Measurements from ENCODE around the gene SRRM1. TPM values are rescaled to one million over a fixed set of nuclear protein-coding genes. Genes with fewer than 3 reads are reported as not detected.
A peak's percentile ranks its signal among the peaks of the same experiment; 100 is the strongest.
"Not testable (repeated sequence)": the region's sequence is repeated elsewhere in the genome, so short reads cannot be mapped to it uniquely, and the experiment has no call there.

SRRM1 gene
- total and polyA plus RNA-seq, 4 donors, result 33.6 to 113 (median 86.3) TPM

DNA sequence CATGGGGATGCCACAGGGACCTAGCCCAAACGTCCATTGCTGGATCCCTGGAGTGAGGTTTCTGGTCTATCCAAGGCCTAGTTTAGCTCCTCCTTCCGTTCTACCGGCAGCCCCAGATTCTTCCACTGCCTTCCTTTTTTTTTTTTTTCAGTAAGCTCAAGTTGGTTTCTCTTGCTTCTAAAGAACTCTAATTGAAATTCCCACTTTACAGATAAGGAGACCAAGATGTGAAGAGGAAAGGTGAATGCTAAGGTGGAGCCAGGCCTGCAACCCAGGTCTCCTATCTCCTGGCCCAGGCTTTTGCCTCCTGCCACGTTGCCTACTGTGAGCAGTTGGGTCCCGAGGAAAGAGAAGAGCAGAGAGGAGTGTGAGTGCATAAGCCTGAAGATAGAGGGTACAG, 70.6 kb downstream of the SRRM1 start:
- ATAC-seq (ENCODE audit: low FRiP score), result no peak
- no peaks in the 10 kb centered on the region for H3K4me1 ChIP-seq (ENCODE audit: control insufficient read depth in 1 of 2, insufficient read depth in 2 of 2, low read length in 2 of 2)
- intact Hi-C loops (cut with DNase I), result no loop called here

GRCh38 chr1:24714859-24715520, 71.9 kb downstream of the SRRM1 start:
- H3K27me3 ChIP-seq (ENCODE audit: control insufficient read depth in 1 of 2, insufficient read depth in 2 of 2, low read length in 1 of 2), result no peaks in the 10 kb centered on the region
- H3K4me3 ChIP-seq (ENCODE audit: low read length in 2 of 2), result no peak overlapping the region
- H3K36me3 ChIP-seq (ENCODE audit: control insufficient read depth in 1 of 2, insufficient read depth in 2 of 2, low read length in 1 of 2), result no peaks in the 10 kb centered on the region
- ATAC-seq (ENCODE audit: low FRiP score) (peak; percentile 26), DNase-seq (peak; percentile 83 to 89)
- no peak overlapping the region for H3K27ac ChIP-seq (ENCODE audit: low read depth in 1 of 2, low read length in 2 of 2)
- H3K9me3 ChIP-seq (ENCODE audit: control insufficient read depth, low read length), result no peaks in the 10 kb centered on the region
- H3K4me1 ChIP-seq (ENCODE audit: control insufficient read depth in 1 of 2, insufficient read depth in 2 of 2, low read length in 2 of 2), result no peaks in the 10 kb centered on the region
- 56 to 68% methylated on average over 8 of the region's 8 CpGs for WGBS, 2 donors
- intact Hi-C loops (cut with DNase I), result no loop called here

More for the DNA sequence above, 70.6 kb downstream of the SRRM1 start:
- no peak for DNase-seq
- H3K9me3 ChIP-seq (ENCODE audit: control insufficient read depth, low read length), result no peaks in the 10 kb centered on the region
- no peaks in the 10 kb centered on the region for H3K27me3 ChIP-seq (ENCODE audit: control insufficient read depth in 1 of 2, insufficient read depth in 2 of 2, low read length in 1 of 2)
- H3K4me3 ChIP-seq (ENCODE audit: low read length in 2 of 2), result no peak overlapping the region
- no peak overlapping the region for H3K27ac ChIP-seq (ENCODE audit: low read depth in 1 of 2, low read length in 2 of 2)
- H3K36me3 ChIP-seq (ENCODE audit: control insufficient read depth in 1 of 2, insufficient read depth in 2 of 2, low read length in 1 of 2), result no peaks in the 10 kb centered on the region
- 66 to 76% methylated on average over 5 of the region's 5 CpGs for WGBS, 2 donors

DNA sequence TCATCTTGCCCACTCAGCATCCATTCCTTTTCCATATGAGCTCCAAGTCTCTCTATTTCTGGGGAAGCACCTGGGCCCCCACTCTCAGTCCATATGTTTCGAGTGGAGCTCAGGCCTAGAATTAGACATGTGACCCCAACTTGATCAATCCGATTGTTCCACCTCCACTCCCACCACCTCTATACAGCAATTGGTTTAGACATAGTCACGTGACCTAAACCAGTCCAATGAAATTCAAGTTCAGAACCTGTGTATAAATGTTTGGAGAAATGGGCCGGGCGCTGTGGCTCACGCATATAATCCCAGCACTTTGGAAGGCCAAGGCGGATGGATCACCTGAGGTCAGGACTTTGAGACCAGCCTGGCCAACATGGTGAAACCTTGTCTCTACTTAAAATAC, 72.6 kb downstream of the SRRM1 start:
- Histone ChIP-seq H3K4me3 (ENCODE audit: low read length in 2 of 2) (no peak overlapping the region), H3K27me3 (ENCODE audit: control insufficient read depth in 1 of 2, insufficient read depth in 2 of 2, low read length in 1 of 2) (no peaks in the 10 kb centered on the region), H3K9me3 (ENCODE audit: control insufficient read depth, low read length) (no peaks in the 10 kb centered on the region), H3K36me3 (ENCODE audit: control insufficient read depth in 1 of 2, insufficient read depth in 2 of 2, low read length in 1 of 2) (no peaks in the 10 kb centered on the region), H3K27ac (ENCODE audit: low read depth in 1 of 2, low read length in 2 of 2) (no peak overlapping the region), H3K4me1 (ENCODE audit: control insufficient read depth in 1 of 2, insufficient read depth in 2 of 2, low read length in 2 of 2) (no peaks in the 10 kb centered on the region)
- intact Hi-C loops (cut with DNase I), result no loop called here
- ATAC-seq (ENCODE audit: low FRiP score), result no peak
- WGBS, 2 donors, result 96 to 97% methylated on average over 7 of the region's 7 CpGs
- no peak for DNase-seq

DNA sequence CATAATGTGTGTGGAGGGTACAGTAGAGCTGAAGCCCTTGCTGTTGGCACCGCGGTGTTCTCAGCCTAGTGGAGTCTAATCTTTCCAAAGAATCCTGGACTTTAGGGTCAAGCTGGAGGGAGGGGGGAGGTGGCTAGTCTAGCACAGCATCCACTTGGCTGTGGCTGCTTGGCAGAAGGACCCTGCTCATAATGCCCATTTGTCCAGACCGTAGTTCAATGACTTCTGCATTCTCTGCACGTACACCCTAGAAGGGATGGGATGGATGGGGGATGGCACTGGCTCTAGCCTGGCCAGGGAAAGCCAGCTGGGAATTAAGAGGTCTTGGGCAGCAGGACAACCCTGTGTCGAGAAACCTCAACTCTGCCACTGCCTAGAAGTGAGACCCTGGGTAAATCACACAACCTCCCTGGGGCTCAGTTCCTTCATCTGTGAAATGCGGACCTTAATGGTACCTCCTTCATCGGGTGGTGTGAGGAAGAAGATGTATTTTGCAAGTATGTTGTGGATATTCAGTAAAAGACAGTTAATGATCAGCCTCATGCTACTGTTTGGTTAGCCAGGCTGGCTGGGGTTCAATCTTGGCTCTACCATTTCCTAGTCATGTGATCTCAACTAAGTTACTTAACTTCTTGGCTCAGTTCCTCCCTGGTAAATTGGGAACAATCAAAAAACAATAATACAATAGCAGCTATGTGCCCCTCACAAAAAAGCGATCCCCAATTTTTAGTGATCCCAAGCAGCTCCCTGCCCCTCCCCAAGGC, 75.0 kb downstream of the SRRM1 start:
- Histone ChIP-seq H3K9me3 (ENCODE audit: control insufficient read depth, low read length) (no peaks in the 10 kb centered on the region), H3K36me3 (ENCODE audit: control insufficient read depth in 1 of 2, insufficient read depth in 2 of 2, low read length in 1 of 2) (no peaks in the 10 kb centered on the region), H3K27ac (ENCODE audit: low read depth in 1 of 2, low read length in 2 of 2) (no peak overlapping the region), H3K4me1 (ENCODE audit: control insufficient read depth in 1 of 2, insufficient read depth in 2 of 2, low read length in 2 of 2) (no peaks in the 10 kb centered on the region), H3K4me3 (ENCODE audit: low read length in 2 of 2) (no peak overlapping the region), H3K27me3 (ENCODE audit: control insufficient read depth in 1 of 2, insufficient read depth in 2 of 2, low read length in 1 of 2) (no peaks in the 10 kb centered on the region)
- intact Hi-C loops (cut with DNase I), result no loop called here
- ATAC-seq (ENCODE audit: low FRiP score), result no peak
- WGBS, 2 donors, result 80 to 82% methylated on average over 8 of the region's 8 CpGs
- DNase-seq, result no peak

DNA sequence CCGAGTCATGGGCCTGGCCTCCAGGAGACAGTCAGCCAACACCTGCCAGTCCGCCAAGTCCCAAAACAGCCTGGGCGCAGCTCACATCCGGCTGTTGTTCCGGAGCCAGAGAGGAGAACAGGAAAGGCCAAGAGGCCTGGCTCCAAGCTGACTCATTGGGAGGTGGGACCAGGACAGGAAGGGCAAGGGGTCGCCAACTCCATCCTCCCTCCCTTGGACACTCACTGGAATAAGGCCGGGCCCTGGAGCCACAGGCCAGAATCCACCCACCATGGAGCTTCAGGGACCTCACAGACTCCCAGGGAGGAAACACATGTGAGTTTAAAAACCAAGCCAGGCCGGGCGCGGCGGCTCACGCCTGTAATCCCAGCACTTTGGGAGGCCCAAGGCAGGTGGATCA, 77.0 kb downstream of the SRRM1 start:
- ATAC-seq (ENCODE audit: low FRiP score) (peak; percentile 91), DNase-seq (peak; percentile 94 to 95)
- WGBS, 2 donors, result 28 to 34% methylated on average over 12 of the region's 12 CpGs
- Histone ChIP-seq H3K27ac (ENCODE audit: low read depth in 1 of 2, low read length in 2 of 2) (peak overlapping the region in 1 of 2 donors; percentile 58), H3K9me3 (ENCODE audit: control insufficient read depth, low read length) (no peaks in the 10 kb centered on the region), H3K4me1 (ENCODE audit: control insufficient read depth in 1 of 2, insufficient read depth in 2 of 2, low read length in 2 of 2) (no peaks in the 10 kb centered on the region), H3K4me3 (ENCODE audit: low read length in 2 of 2) (no peak overlapping the region), H3K36me3 (ENCODE audit: control insufficient read depth in 1 of 2, insufficient read depth in 2 of 2, low read length in 1 of 2) (no peaks in the 10 kb centered on the region), H3K27me3 (ENCODE audit: control insufficient read depth in 1 of 2, insufficient read depth in 2 of 2, low read length in 1 of 2) (no peaks in the 10 kb centered on the region)
- intact Hi-C loops (cut with DNase I), result loop anchor here in 1 of 2 donors (1.0 kb wide), 1 partner anchor 25 kb away; the partner anchor contains the start of gene CLIC4

DNA sequence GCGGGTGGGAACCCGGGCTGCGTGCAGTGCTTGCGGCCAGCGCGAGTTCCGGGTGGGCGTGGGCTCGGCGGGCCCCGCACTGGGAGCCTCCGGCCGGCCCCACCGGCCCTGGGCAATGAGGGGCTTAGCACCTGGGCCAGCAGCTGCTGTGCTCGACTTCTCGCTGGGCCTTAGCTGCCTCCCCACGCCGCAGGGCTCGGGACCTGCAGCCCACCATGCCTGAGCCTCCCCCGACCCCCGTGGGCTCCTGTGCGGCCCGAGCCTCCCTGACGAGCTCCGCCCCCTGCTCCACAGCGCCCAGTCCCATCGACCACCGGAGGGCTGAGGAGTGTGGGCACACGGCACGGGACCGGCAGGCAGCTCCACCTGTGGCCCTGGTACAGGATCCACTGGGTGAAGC, 78.4 kb downstream of the SRRM1 start:
- Histone ChIP-seq H3K36me3 (ENCODE audit: control insufficient read depth in 1 of 2, insufficient read depth in 2 of 2, low read length in 1 of 2) (no peaks in the 10 kb centered on the region), H3K4me1 (ENCODE audit: control insufficient read depth in 1 of 2, insufficient read depth in 2 of 2, low read length in 2 of 2) (no peaks in the 10 kb centered on the region), H3K27me3 (ENCODE audit: control insufficient read depth in 1 of 2, insufficient read depth in 2 of 2, low read length in 1 of 2) (no peaks in the 10 kb centered on the region), H3K4me3 (ENCODE audit: low read length in 2 of 2) (no peak overlapping the region), H3K27ac (ENCODE audit: low read depth in 1 of 2, low read length in 2 of 2) (no peak overlapping the region), H3K9me3 (ENCODE audit: control insufficient read depth, low read length) (no peaks in the 10 kb centered on the region)
- ATAC-seq (ENCODE audit: low FRiP score), result no peak
- WGBS, 2 donors, result 94 to 95% methylated on average over 21 to 31 of the region's 31 CpGs
- no peak for DNase-seq
- intact Hi-C loops (cut with DNase I), result no loop called here

GRCh38 chr1:24722073-24723035, 79.3 kb downstream of the SRRM1 start:
- H3K4me3 ChIP-seq (ENCODE audit: low read length in 2 of 2); H3K27ac ChIP-seq (ENCODE audit: low read depth in 1 of 2, low read length in 2 of 2); H3K9me3 ChIP-seq (ENCODE audit: control insufficient read depth, low read length); H3K27me3 ChIP-seq (ENCODE audit: control insufficient read depth in 1 of 2, insufficient read depth in 2 of 2, low read length in 1 of 2); DNase-seq; H3K4me1 ChIP-seq (ENCODE audit: control insufficient read depth in 1 of 2, insufficient read depth in 2 of 2, low read length in 2 of 2); ATAC-seq (ENCODE audit: low FRiP score); H3K36me3 ChIP-seq (ENCODE audit: control insufficient read depth in 1 of 2, insufficient read depth in 2 of 2, low read length in 1 of 2); intact Hi-C loops (cut with DNase I): not testable (repeated sequence)
- 80% methylated on average over 21 of the region's 21 CpGs for whole genome bisulfite sequencing, 2 donors

Measured in aorta (tissue), 5 donors.